Measurements from ENCODE around the gene DEPDC1B.
"Not testable (repeated sequence)": the region's sequence is repeated elsewhere in the genome, so short reads cannot be mapped to it uniquely, and the experiment has no call there.

DEPDC1B gene, protein sequence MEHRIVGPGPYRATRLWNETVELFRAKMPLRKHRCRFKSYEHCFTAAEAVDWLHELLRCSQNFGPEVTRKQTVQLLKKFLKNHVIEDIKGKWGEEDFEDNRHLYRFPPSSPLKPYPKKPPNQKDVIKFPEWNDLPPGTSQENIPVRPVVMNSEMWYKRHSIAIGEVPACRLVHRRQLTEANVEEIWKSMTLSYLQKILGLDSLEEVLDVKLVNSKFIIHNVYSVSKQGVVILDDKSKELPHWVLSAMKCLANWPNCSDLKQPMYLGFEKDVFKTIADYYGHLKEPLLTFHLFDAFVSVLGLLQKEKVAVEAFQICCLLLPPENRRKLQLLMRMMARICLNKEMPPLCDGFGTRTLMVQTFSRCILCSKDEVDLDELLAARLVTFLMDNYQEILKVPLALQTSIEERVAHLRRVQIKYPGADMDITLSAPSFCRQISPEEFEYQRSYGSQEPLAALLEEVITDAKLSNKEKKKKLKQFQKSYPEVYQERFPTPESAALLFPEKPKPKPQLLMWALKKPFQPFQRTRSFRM

DNA sequence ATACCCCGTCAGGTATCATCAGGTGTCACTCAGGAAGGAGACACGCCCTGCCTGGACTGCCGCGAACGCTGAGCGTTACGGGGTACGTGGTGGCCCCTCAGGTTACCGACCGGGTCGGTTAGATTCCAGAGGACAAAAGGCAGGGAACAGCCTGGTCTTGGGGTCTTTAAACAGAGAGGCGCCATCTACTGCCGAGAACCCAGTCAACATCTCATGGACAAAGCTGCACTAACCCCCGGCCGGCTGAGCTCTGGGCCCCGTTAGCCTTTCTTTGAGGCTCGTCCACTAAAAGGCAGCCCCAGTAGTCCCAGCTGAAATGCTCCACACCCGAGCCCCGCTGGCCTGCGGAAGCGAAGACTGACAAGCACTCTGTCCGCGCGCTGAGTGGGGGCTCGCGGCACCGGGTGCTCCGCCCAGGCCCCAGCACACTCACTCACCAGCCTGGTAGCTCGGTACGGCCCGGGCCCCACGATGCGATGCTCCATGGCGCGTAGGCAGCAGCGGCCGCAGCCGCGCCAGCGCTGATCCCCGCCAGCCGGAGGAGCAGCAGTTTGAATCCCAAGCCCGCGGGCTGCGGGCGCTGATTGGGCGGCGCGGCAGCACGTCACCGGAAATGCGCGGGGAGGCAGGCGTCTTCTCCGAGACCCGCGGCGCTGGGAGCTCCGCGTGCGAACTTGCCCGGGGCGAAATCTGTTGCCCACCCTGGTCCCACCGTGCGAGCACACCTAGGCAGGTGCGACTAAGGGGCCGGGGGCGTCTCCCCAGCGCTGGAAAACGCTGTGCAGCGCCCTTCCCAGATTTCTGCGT, at the start of gene DEPDC1B:
Gene DEPDC1B, minus strand, starts transcription at position 558 of the 807 bp plus-strand sequence. Its CDS starts 73 bp downstream, at position 485.
- DNase-seq, result peak; percentile 88

DNA sequence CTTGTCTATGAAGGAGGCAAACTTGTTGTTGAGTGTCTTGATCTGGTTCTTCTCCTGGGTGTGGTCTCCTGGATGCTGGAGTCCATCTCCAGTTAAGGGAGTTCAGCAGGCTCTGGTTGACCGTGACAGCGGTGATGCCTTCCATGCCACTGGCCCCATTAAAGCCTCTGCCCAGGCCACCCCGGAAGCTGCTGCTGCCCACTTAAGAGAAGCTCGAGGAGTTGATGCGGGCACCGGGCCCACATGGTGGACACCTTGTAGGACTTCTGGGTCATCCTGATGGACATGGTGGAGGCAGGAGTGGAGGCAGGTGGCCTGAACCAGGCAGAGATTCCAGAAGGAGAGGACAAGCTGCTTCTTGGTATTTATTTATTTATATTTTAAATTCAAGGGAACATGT, 44.7 kb upstream of the DEPDC1B start:
- DNase-seq, result no peak

DNA sequence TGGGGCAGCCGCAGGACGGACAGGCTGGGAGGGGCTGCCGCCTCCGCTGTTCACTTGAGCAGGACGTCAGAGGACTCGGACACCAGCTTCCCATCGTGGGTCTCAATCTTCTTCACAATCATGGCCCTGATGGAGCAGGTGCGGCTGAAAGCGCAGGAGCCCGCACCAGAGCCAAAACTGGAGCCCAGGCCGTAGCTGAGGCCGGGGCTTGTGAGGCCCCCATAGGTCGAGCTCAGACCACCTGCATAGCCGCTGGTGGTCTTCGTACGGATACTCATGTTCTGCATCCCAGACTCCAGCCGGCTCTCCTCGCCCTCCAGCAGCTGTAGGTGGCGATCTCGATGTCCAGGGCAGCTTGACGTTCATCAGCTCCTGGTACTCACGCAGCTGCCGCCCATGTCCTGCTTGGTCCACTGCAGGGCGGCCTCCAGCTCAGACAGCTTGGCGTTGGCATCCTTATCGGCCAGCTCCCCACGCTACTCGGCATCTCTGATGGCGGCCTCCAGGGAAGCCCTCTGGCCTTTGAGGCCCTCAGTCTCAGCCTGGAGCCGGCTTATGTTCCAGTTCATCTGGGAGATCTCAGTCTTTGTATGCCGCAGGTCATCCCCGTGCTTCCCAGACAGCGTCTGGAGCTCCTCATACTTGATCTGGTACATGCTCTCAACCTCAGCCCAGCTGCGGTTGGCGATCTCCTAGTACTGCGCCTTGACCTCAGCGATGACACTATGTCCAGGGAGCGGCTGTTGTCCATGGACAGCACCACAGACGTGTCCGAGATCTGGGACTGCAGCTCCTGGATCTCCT, 43.7 kb upstream of the DEPDC1B start:
- DNase-seq, result no peak

DNA sequence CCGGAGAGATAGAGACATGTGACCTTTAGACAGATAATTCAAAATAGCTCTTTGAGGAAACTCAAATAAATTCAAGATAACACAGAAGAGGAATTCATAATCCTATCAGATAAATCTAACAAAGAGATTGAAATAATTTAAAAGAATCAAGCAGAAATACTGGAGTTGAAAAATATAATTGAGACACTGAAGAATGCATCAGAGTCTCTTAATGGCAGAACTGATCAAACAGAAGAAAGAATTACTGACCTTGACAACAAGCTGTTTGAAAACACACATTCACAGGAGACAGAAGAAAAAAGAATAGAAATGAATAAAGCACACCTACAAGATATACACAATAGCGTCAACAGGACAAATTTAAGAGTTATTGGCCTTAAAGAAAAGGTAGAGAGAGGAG, 40.4 kb upstream of the DEPDC1B start:
- no peak for DNase-seq

DNA sequence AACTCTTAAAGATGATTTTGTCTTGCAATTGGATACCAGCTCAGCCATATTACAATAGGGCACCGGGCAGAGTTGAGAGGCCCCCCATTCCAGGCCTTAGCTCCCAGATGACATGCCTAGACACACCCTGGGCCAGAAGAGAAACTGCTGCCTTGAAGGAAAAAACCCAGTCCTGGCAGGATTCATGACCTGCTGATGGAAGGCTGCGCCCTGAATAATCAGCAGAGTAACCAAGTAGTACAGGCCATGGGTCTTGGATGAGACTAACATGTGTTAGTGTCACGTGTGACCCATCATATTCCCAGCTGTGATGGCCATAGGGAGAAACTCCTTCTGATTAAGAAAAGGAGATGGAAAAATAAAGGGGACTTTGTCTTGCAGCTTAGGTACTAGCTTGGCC, 39.0 kb upstream of the DEPDC1B start:
- no peak for DNase-seq

DNA sequence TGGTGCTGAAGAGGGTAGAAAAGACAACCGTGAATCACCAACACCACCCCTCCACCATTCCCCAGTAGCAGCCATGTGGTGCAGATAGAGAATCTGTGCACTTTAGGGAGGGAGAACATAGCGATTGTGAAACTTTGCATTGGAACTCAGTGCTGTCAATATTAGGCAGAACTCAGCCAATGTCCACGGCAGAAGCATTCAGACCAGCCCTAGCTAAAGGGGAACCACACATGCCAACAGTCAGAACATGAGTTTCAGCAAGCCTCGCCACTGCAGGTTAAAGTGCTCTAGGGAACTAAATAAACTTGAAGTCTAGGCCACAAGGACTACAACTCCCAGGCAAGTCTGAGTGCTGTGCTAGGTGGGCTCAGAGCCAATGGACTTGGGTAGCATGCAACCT, 38.5 kb upstream of the DEPDC1B start:
- no peak for DNase-seq

DNA sequence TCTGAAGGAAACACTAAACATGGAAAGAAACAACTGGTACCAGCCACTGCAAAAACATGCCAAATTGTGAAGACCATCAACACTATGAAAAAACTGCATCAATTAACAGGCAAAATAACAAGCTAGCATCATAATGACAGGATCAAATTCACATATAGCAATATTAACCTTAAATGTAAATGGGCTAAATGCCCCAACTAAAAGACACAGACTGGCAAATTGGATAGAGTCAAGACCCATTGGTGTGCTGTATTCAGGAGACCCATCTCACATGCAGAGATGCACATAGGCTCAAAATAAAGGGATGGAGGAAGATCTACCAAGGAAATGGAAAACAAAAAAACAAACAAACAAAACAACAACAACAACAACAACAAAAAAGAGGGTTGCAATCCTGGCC, 30.9 kb upstream of the DEPDC1B start:
- DNase-seq, result not testable (repeated sequence)

DNA sequence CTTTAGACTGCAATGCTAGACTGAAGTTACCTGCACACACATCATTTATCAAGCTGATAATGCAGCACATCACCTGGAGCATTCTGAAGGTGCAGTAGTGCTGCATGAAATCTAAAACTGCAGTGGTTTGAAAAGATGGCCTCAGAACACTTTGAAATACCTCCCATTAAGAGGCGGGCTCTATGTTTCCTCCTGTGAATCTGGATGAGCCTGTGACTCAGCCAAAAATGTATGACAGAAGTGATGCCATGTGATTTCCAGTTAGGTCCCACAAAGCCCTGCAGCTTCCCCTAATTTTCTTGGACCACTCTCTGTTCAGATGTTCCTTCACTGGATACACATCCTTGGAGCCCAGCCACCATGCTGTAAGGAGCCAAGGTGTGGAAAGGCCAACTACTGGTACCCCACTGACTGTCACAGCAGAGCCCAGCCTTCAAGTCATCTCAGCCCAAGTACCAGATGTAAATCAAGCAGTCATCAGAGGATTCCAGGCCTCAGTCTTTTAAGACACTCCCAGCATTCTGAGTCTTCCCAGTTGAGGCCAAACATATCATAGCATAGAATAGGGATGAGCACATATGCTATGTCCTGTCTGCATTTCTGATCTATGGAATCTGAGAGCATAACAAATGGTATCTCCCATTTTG, 27.2 kb upstream of the DEPDC1B start:
- no peak for DNase-seq

DNA sequence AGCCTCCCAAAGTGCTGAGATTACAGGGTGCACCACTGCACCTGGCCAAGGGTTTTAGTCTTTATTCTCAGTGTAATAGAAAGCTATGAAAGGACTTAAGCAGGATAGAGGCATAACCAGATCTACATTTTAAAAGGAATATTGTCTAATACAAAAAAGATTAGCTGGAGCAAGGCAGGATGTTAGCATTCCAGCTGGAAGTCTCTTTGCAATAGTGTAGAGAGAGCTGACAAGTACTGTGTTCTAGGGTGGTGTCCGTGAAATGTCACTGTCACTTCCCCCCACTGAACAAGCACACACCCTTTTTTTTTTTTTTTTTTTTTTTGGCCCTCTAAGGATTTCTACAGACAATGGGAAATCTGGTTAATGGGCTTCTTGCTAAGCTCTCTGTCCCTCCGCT, 24.2 kb upstream of the DEPDC1B start:
- DNase-seq, result no peak

DNA sequence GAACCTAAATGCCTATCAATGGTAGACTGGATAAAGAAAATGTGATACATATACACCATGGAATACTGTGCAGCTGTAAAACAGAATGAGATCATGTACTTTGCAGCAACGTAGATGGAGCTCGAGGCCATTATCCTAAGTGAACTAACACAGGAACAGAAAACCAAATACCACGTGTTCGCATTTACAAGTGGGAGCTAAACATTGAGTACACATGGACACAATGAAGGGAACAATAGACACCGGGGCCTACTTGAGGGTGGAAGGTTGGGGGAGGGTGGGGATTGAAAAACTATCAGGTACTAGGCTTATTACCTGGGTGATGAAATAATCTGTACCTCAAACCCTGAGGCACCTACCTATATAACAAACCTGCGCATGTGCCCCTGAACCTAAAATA, 22.4 kb upstream of the DEPDC1B start:
- DNase-seq, result no peak

DNA sequence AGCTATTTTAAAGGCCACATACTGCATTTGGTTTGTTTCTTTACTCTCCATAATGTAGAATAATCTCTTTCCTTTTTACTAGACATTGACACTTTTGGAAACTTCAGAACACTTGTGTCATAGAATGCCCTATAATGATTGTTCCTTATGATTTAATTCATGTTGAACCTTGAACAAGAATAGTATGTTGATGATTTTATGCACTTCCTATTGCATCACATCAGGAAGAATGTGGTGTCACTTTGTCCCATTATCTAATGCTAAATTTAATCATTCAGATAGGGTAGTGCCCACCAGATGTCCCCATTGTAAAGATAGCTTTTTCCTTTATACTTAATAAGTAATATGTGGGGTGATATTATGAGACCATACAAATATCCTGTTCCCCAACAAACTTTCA, 19.4 kb upstream of the DEPDC1B start:
- DNase-seq, result no peak

DNA sequence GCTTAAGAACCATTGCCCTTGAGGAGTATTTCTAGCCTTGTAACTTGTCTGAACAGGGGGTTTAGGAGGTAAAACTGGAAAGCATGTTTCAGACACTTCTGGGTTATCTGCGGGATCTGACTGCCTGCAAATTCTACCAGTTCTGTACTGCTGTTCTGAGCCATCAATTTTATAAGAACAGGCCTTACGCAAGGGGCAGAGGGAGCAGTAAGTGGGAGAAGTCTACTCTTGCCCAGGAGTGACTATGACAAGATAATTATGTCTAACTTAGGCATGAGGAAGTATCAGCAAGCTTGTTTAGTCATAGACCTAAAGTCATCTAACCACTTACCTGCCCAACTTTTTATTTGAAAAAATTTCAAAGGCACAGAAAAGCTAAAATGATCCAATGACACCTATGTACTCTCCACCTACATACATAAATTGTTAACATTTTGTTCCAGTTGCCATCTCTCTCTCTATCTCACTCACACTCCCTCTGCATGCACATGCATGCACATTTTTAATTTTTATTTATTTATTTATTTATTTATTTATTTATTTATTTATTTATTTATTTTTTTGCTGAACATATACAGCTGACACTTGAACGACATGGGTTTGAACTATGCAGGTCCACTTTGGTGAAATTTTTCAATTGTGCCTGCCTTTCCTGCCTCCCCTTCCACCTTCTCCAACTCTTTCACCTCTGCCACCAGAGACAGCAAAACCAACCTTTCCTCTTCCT, 18.4 kb upstream of the DEPDC1B start:
- DNase-seq, result no peak

DNA sequence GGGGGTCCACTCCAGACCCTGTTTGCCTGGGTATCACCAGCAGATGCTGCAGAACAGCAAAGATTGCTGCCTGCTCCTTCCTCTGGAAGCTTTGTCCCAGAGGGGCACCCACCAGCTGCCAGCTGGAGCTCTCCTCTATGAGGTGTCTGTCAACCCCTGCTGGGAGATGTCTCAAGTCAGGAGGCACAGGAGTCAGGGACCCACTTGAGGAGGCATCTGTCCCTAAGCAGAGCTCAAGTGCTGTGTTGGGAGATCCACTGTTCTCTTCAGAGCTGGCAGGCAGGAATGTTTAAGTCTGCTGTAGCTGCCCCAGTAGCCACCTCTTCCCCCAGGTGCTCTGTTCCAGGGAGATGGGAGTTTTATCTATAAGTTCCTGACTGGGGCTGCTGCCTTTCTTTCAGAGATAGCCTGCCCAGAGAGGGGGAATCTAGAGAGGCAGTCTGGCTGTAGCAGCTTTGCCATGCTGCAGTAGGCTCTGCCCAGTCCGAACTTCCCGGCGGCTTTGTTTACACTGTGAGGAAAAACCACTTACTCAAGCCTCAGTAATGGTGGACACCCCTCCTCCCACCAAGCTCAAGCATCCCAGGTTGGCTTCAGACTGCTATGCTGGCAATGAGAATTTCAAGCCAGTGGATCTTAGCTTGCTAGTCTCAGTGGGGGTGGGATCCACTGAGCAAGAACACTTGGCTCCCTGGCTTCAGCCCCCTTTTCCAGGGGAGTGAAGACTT, 15.4 kb upstream of the DEPDC1B start:
- not testable (repeated sequence) for DNase-seq

DNA sequence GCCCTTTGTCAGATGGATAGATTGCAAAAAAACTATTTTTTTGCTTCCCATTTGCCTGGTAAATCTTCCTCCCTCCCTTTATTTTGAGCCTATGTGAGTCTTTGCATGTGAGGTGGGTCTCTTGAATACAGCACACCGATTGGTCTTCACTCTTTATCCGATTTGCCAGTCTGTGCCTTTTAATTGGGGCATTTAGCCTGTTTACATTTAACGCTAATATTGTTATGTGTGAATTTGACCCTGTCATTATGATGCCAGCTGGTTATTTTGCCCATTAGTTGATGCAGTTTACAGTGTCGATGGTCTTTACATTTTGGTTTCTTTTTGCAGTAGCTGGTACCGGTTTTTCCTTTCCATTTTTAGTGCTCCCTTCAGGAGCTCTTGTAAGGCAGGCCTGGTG, 13.0 kb upstream of the DEPDC1B start:
- DNase-seq, result no peak

DNA sequence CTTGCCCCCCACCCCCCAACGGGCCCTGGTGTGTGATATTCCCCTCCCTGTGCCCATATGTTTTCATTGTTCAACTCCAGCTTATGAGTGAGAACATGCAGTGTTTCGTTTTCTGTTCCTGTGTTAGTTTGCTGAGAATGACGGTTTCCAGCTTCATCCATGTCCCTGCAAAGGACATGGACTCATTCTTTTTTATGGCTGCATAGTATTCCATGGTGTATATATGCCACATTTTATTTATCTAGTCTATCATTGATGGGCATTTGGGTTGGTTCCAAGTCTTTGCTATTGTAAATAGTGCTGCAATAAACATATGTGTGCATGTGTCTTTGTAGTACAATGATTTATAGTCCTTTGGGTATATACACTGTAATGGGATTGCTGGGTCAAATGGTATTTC, 11.9 kb upstream of the DEPDC1B start:
- DNase-seq, result not testable (repeated sequence)

DNA sequence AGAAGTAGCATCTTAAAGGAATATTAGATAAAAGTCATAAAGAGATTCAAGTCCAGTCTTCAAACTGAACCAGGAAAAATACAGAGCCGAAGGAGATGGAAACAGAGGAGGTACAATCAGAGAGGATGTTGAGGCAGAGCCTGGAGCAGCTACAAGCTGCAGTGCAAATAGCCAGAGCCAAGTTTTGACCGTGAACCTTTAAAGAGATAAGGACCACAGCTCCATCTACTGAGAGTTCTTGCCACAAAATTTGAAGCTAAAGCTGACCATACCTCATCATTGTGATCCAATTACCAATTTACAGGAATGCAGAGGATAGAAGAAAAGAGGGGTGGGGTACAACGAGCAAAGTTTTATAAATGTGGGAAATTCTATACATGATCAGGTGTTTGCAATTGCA, 10.4 kb upstream of the DEPDC1B start:
- DNase-seq, result no peak

DNA sequence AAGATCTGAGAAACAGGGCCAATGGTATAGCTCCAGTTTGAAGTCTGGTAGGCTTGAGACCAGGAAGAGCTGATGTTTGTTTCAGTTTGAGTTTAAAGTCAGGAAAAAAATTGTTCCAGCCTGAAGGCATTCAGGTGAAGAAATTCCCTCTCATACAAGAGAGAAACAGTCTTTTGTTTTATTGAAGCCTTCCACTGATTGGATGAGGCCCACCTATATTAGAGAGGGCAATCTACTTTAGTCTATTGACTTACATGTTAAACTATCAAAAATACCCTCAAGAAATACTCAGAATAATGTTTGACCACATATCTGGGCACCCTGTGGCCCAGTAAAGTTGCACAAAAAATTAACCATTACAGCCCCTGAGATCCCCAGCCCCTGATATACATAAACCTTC, 5.2 kb upstream of the DEPDC1B start:
- no peak for DNase-seq

DNA sequence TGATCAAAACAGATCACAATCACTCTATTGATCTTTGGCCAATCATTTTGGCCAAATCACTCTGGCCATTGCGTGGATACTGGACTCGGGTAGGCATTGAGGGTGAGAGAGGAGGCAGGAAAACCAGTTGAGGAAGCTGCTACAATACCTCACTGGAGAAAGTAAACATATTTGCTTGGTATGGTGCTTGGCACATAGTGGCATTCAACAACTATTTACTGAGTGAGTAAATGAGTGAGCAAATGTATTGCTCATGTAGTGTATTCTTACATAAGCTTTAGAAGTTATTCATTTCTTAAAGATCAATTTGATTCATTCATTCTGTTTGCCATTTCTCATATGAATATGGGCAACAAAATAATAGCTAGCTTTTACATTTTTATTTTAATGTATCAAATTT, 4.0 kb upstream of the DEPDC1B start:
- DNase-seq, result no peak

DNA sequence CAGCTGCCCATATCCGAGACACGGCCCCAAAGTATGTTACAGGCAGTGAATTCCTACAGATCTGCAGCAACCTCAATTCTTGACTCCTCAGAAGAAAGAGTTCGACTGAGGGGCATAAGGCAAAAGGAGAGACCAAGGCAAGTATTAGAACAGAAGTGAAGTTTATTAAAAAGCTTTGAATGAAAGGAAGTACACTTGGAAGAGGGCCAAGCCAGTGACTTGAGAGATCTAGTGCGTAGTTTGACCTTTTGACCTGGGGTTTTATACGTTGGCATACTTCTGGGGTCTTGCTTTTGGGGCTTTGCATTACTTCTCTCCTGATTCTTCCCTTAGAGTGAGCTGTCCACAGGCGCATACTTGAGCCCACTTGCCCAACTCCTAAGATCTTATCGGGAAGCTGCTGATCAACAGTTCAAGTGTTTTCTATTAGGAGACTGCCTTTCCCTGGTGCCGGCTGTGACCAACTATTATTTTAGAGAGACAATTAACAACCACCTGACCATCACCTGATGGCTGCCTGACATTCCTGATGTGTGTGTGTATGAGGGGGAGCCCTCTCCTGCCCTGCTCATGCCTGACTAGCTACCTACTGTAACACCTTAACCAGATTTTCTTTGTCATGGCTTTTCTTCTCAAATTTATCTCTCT, 1.5 kb upstream of the DEPDC1B start:
- DNase-seq, result no peak

DNA sequence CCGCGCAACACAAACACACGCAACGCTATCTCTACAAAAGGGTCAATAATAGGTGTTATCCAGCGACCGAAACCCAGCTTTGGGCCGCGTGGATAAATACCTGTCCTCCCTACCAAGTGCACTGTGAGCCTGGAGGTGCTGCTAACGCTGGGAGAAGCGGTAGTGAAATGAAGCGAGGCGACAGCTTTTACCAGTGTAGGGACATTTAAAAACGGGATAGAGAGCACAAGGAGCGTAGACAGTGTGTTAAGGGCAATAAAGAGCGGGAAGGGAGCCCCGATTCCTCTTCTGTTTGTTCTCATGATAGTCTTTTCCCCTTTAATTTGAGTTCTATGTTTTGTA, 421 bp upstream of the DEPDC1B start:
- DNase-seq, result no peak

DNA sequence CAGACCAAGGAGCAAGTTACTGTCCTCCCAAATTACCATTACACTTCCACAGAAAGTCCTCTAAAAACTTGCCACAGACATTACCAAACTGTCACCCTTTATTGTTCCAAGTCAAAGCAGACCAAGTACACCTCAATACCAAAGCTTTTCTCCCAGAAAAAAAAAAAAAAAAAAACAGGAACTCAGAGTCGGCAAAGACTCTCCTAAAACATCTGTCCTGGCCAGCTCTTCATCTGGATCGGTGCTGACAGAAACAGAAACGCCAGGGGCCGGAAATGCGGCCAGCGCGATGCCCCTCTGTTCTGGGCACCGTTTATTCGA, 718 bp downstream of the DEPDC1B start:
- DNase-seq, result no peak

All from stimulated activated CD4-positive, alpha-beta T cell treated with anti-CD3 and anti-CD28 coated beads, Interleukin-4, amount 100 ng/mL, for 24 hours (primary cell).